Inferior parietal cortex (tissue), 1 donor: ENCODE data around the gene BANF1.

Source experiments
- DNase-seq: peaks from one replicate; pipeline ENCODE4 v3.0.0-alpha.2; 2016; ENCODE audit errors: extremely low spot score

The BANF1 gene

GRCh38 chr11:66039765-66040164, 37.5 kb downstream of the BANF1 start:
- no peak for DNase-seq

- DNase-seq: no peak
Observed at GRCh38 chr11:66042227-66042995, 40.1 kb downstream of the BANF1 start.

GRCh38 chr11:66042996-66043906, 40.9 kb downstream of the BANF1 start:
- DNase-seq: no peak

GRCh38 chr11:66044757-66045156, 42.5 kb downstream of the BANF1 start:
- DNase-seq: no peak

GRCh38 chr11:66045177-66045639, 42.9 kb downstream of the BANF1 start:
- DNase-seq: peak; percentile 82

GRCh38 chr11:66046901-66047300, 44.6 kb downstream of the BANF1 start:
- no peak for DNase-seq

- DNase-seq: no peak
Observed at GRCh38 chr11:66047541-66048365, 45.5 kb downstream of the BANF1 start.

GRCh38 chr11:66048547-66049323, 46.4 kb downstream of the BANF1 start, which contains the start of gene GAL3ST3:
GAL3ST3 (minus strand) TSS chr11:66049161; CDS start chr11:66045415, 3,746 bp downstream.
- no peak for DNase-seq

- DNase-seq: no peak
Observed at GRCh38 chr11:66050581-66051231, 48.4 kb downstream of the BANF1 start.

- no peak for DNase-seq
Observed at GRCh38 chr11:66051371-66051765, 49.1 kb downstream of the BANF1 start.

- DNase-seq: peak; percentile 97
Observed at GRCh38 chr11:66051766-66052663, 49.7 kb downstream of the BANF1 start, which contains the start of gene SF3B2. SF3B2 (plus strand) TSS chr11:66052364; CDS start chr11:66052385, 21 bp downstream.

- no peak for DNase-seq
Observed at GRCh38 chr11:66052664-66052982, 50.3 kb downstream of the BANF1 start.
